K562 (cell line): ENCODE results near the gene TTBK1. TPM values are rescaled to one million over a fixed set of nuclear protein-coding genes. Genes with fewer than 3 reads are reported as not detected.

Source experiments
- CHD7 ChIP-seq: fragments of 200-600 bp; sonication (generic); IDR thresholded peaks from one replicate; pipeline ENCODE4 v1.6.1; 2012; ENCODE audit warnings: mild to moderate bottlenecking, low read depth, low read length, inconsistent platforms
- FOXJ3 ChIP-seq: sonication (generic); formaldehyde crosslinking; IDR thresholded peaks from 2 replicates; pipeline ENCODE4 v1.4.0; 2020; ENCODE audit warnings: mild to moderate bottlenecking, missing genetic modification reagents
- GATA2 ChIP-seq: sonication (generic); formaldehyde crosslinking; IDR thresholded peaks from 2 replicates; pipeline ENCODE4 v1.4.0; 2020; ENCODE audit warnings: mild to moderate bottlenecking, missing genetic modification reagents
- PURB ChIP-seq: sonication (generic); formaldehyde crosslinking; IDR thresholded peaks from 2 replicates; pipeline ENCODE4 v1.9.0; 2021; ENCODE audit warnings: low read depth, mild to moderate bottlenecking, missing genetic modification reagents
- RAD51 ChIP-seq: fragments of 450-650 bp; IDR thresholded peaks from 2 replicates; pipeline ENCODE4 v1.7.1; 2016; ENCODE audit warnings: low read depth, mild to moderate bottlenecking, borderline replicate concordance
- ZNF717 ChIP-seq: fragments of 250-450 bp; sonication (Bioruptor Pico); IDR thresholded peaks from 2 replicates; pipeline ENCODE4 v1.5.0; 2021
- polyA plus RNA-seq, 8 experiments: library from polyadenylated mRNA; depleted of rRNA in 4 of 8; stranded (reverse) in 5 of 8; unstranded in 3 of 8; fragments of >200 nt; fragmentation: Nextera tagmentation in 2 of 8; fragmentation: Illumina TruSeq in 1 of 8; extraction: Ambion mirVana in 2 of 8; extraction: Trizol in 1 of 8; gene quantifications; 2 replicates each; pipeline versions ENCODE4 v1.2.1 to v1.2.3, GENCODE V29; 2011 to 2014; ENCODE audit warnings: inconsistent platforms in 1 of 8, missing spikeins in 1 of 8
- total RNA-seq, 7 experiments: library from RNA; depleted of rRNA in 6 of 7; stranded (reverse); fragments of >200 nt in 6 of 7; fragmentation: Illumina TruSeq in 2 of 7; extraction: Trizol in 2 of 7; gene quantifications; 2 replicates each; pipeline versions ENCODE4 v1.2.1 to v1.2.3, GENCODE V29; 2011 to 2021; ENCODE audit warnings: low replicate concordance in 1 of 7
- TF ChIP-seq, protein P1 (sequence below): fragments of 250-450 bp; sonication (Bioruptor Pico); IDR thresholded peaks from 2 replicates; pipeline ENCODE4 v1.5.0; 2022; ENCODE audit warnings: mild to moderate bottlenecking

TTBK1 gene
- total and polyA plus RNA-seq, 9 of the 15 experiments (the other 6 are each of a cell fraction or from before 2014, with no cell fraction given) = not detected

DNA sequence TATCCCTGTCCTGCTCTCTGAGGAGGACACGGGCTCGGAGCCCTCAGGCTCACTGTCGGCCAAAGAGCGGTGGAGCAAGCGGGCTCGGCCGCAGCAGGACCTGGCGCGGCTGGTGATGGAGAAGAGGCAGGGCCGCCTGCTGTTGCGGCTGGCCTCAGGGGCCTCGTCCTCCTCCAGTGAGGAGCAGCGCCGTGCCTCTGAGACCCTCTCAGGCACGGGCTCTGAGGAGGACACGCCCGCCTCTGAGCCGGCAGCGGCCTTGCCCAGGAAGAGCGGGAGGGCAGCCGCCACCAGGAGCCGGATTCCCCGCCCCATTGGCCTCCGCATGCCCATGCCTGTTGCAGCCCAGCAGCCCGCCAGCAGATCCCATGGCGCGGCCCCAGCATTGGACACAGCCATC, 40.6 kb downstream of the TTBK1 start (continued):
- TF ChIP-seq CHD7 (no peak), FOXJ3 (CRISPR knock-in tag) (no peak), ZNF717 (CRISPR knock-in tag) (no peak), GATA2 (no peak), PURB (CRISPR knock-in tag) (no peak), RAD51 (no peak)
- TF ChIP-seq, protein P1, sequence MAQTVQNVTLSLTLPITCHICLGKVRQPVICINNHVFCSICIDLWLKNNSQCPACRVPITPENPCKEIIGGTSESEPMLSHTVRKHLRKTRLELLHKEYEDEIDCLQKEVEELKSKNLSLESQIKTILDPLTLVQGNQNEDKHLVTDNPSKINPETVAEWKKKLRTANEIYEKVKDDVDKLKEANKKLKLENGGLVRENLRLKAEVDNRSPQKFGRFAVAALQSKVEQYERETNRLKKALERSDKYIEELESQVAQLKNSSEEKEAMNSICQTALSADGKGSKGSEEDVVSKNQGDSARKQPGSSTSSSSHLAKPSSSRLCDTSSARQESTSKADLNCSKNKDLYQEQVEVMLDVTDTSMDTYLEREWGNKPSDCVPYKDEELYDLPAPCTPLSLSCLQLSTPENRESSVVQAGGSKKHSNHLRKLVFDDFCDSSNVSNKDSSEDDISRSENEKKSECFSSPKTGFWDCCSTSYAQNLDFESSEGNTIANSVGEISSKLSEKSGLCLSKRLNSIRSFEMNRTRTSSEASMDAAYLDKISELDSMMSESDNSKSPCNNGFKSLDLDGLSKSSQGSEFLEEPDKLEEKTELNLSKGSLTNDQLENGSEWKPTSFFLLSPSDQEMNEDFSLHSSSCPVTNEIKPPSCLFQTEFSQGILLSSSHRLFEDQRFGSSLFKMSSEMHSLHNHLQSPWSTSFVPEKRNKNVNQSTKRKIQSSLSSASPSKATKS = no peak
